22Rv1 (cell line): ENCODE data around the gene CS.
A peak's percentile ranks its signal among the peaks of the same experiment; 100 is the strongest.

Experiments used
- H3K27ac ChIP-seq: fragments of 450-650 bp; 2 replicates; pipeline ENCODE4 v1.5.1; 2017
- CTCF ChIP-seq: fragments of 450-650 bp; IDR thresholded peaks from 2 replicates; pipeline ENCODE4 v1.5.1; 2017; ENCODE audit warnings: mild to moderate bottlenecking
- ZFX ChIP-seq: fragments of 450-650 bp; IDR thresholded peaks from 2 replicates; pipeline ENCODE4 v1.6.1; 2017; ENCODE audit warnings: antibody characterized with exemption, borderline replicate concordance

CS gene

DNA sequence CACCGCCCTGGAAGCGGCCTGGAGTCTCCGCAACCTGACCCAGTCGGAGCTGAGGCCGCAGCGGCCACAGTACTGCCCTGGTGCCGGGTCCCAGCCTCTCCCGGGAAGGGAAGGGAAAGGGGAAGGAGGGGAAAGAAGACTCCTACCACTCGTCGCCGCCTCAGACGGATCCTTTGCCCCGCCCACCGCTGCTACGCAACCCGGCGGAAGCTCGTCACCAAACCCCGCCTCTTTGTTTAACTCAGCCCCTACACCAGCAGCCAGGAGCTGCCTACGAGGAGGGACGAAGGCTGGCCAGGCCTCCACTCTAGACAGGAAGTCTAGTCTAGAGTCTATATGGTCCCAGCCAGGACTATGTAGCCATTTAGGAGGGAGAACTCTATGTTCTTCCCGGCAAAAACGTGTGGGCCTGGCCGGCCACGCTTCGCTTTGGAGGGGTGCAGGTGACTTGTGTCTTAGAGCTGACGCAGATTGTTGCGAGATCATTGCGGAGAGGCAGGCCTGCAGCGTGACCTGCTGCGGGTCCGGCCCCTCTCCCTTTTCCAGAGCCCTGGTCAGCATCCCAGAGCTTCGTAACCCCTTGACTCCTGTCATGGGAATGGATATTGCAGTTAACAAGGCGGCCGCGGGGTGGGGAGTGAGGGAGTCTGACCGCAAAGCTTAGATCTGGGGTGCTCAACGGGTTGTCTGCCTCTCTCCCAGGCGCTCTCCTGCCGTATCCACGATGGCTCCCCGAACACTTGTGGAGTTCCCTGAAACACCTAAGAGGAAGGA is 78.2 kb downstream of the CS start, which contains the start of gene RNF41:
Gene RNF41 (minus strand): TSS at position 166 of the 774 bp plus-strand sequence. CDS start 7,875 bp downstream, outside the sequence.
- TF ChIP-seq ZFX, result no peak
- peak; percentile 8 for TF ChIP-seq CTCF
- peak within 1 kb of the TSS; percentile 98 for H3K27ac ChIP-seq
